Measurements from ENCODE around the gene GABRP.

GRCh38 chr5:170795154-170795553, 11.6 kb downstream of the GABRP start:
- TF ChIP-seq CTCF (IDR thresholded peaks at IDR 0.05) = no peak
- no peak for TF ChIP-seq ZFX (IDR thresholded peaks at IDR 0.05; ENCODE audit: borderline replicate concordance)

Measured in 22Rv1 (cell line).